ENCODE data around the gene SETBP1. TPM values are rescaled to one million over a fixed set of nuclear protein-coding genes. Genes with fewer than 3 reads are reported as not detected.

SETBP1 gene
- total and polyA plus RNA-seq, 9 of the 15 experiments (the other 6 are each of a cell fraction or from before 2014, with no cell fraction given) = under 0.01 to 0.13 (median 0.04) TPM

GRCh38 chr18:45059695-45060094, 379.0 kb downstream of the SETBP1 start (continued):
- peak; percentile 59 for TF ChIP-seq FOS (IDR thresholded peaks at IDR 0.05; ENCODE audit: extremely low read depth, insufficient read length)
- TF ChIP-seq, protein P1, sequence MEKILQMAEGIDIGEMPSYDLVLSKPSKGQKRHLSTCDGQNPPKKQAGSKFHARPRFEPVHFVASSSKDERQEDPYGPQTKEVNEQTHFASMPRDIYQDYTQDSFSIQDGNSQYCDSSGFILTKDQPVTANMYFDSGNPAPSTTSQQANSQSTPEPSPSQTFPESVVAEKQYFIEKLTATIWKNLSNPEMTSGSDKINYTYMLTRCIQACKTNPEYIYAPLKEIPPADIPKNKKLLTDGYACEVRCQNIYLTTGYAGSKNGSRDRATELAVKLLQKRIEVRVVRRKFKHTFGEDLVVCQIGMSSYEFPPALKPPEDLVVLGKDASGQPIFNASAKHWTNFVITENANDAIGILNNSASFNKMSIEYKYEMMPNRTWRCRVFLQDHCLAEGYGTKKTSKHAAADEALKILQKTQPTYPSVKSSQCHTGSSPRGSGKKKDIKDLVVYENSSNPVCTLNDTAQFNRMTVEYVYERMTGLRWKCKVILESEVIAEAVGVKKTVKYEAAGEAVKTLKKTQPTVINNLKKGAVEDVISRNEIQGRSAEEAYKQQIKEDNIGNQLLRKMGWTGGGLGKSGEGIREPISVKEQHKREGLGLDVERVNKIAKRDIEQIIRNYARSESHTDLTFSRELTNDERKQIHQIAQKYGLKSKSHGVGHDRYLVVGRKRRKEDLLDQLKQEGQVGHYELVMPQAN (IDR thresholded peaks at IDR 0.05; ENCODE audit: borderline replicate concordance) = no peak
- TF ChIP-seq, protein P2, sequence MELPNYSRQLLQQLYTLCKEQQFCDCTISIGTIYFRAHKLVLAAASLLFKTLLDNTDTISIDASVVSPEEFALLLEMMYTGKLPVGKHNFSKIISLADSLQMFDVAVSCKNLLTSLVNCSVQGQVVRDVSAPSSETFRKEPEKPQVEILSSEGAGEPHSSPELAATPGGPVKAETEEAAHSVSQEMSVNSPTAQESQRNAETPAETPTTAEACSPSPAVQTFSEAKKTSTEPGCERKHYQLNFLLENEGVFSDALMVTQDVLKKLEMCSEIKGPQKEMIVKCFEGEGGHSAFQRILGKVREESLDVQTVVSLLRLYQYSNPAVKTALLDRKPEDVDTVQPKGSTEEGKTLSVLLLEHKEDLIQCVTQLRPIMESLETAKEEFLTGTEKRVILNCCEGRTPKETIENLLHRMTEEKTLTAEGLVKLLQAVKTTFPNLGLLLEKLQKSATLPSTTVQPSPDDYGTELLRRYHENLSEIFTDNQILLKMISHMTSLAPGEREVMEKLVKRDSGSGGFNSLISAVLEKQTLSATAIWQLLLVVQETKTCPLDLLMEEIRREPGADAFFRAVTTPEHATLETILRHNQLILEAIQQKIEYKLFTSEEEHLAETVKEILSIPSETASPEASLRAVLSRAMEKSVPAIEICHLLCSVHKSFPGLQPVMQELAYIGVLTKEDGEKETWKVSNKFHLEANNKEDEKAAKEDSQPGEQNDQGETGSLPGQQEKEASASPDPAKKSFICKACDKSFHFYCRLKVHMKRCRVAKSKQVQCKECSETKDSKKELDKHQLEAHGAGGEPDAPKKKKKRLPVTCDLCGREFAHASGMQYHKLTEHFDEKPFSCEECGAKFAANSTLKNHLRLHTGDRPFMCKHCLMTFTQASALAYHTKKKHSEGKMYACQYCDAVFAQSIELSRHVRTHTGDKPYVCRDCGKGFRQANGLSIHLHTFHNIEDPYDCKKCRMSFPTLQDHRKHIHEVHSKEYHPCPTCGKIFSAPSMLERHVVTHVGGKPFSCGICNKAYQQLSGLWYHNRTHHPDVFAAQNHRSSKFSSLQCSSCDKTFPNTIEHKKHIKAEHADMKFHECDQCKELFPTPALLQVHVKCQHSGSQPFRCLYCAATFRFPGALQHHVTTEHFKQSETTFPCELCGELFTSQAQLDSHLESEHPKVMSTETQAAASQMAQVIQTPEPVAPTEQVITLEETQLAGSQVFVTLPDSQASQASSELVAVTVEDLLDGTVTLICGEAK (IDR thresholded peaks at IDR 0.05) = no peak
- TF ChIP-seq, protein P2 (CRISPR knock-in tag; IDR thresholded peaks at IDR 0.05) = no peak
- TF ChIP-seq KAT8 (IDR thresholded peaks at IDR 0.05; ENCODE audit: low read depth) = no peak
- TF ChIP-seq SUPT5H (IDR thresholded peaks at IDR 0.05) = no peak
- no peak for TF ChIP-seq GTF2F1 (IDR thresholded peaks at IDR 0.05; ENCODE audit: low read depth, low read length)
- TF ChIP-seq, protein P3, sequence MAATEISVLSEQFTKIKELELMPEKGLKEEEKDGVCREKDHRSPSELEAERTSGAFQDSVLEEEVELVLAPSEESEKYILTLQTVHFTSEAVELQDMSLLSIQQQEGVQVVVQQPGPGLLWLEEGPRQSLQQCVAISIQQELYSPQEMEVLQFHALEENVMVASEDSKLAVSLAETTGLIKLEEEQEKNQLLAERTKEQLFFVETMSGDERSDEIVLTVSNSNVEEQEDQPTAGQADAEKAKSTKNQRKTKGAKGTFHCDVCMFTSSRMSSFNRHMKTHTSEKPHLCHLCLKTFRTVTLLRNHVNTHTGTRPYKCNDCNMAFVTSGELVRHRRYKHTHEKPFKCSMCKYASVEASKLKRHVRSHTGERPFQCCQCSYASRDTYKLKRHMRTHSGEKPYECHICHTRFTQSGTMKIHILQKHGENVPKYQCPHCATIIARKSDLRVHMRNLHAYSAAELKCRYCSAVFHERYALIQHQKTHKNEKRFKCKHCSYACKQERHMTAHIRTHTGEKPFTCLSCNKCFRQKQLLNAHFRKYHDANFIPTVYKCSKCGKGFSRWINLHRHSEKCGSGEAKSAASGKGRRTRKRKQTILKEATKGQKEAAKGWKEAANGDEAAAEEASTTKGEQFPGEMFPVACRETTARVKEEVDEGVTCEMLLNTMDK (IDR thresholded peaks at IDR 0.05; ENCODE audit: borderline replicate concordance, insufficient read depth, low read depth, low read length, poor library complexity, severe bottlenecking) = no peak
- TF ChIP-seq ZNF444 (CRISPR knock-in tag; IDR thresholded peaks at IDR 0.05) = no peak
- TF ChIP-seq ZNF639 (CRISPR knock-in tag; conservative IDR thresholded peaks at IDR 0.05 in 1 of 2, IDR thresholded peaks at IDR 0.05 in 1 of 2) = no peak
- TF ChIP-seq SMAD2 (IDR thresholded peaks at IDR 0.05; ENCODE audit: low read depth, low read length) = no peak
- no peak for TF ChIP-seq EZH2 (IDR thresholded peaks at IDR 0.05; ENCODE audit: borderline replicate concordance, low read depth, low read length)
- TF ChIP-seq SNIP1 (IDR thresholded peaks at IDR 0.05; ENCODE audit: low read depth) = no peak
- no peak for TF ChIP-seq HCFC1 (IDR thresholded peaks at IDR 0.05; ENCODE audit: low read depth, low read length)
